GM12891 (cell line): ENCODE data around the gene WAPL.
"Not testable (repeated sequence)": the region's sequence is repeated elsewhere in the genome, so short reads cannot be mapped to it uniquely, and the experiment has no call there.

Experiments used
- PAX5 ChIP-seq: IDR thresholded peaks from 2 replicates; pipeline ENCODE4 v1.6.1; 2011; ENCODE audit warnings: low read length, moderate library complexity, mild to moderate bottlenecking; ENCODE audit not compliant: insufficient read depth, severe bottlenecking
- POLR2A ChIP-seq: IDR thresholded peaks from 2 replicates; pipeline ENCODE4 v1.6.1; 2011; ENCODE audit warnings: low read depth, low read length, control low read depth
- POLR2AphosphoS5 ChIP-seq: IDR thresholded peaks from 2 replicates; pipeline ENCODE4 v1.6.1; 2011; ENCODE audit warnings: low read depth, low read length, control low read depth
- TAF1 ChIP-seq: IDR thresholded peaks from 2 replicates; pipeline ENCODE4 v1.6.1; 2011; ENCODE audit warnings: low read depth, low read length, control low read depth

DNA sequence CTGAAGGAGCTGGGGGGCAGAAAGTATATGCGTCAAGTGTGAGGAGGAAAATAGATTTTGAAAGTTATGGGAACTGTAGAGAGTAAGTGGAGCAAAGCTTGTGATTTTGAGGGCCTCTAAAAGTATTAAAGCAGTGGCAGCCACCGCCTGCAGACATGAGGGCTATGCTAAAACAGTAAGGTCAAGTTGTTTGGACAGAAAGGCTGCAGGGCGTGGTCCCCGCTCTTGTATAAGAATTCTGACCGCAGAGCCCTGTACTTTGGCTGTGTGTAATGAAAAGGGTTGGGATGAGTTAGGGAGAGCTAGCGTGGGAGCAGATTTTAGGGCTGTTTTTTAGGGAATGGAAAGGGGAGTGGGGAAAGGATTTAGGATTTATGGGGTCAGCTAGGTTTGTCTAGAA lies 41.7 kb upstream of the WAPL start:
- not testable (repeated sequence) for TF ChIP-seq PAX5, POLR2A, POLR2AphosphoS5, TAF1
